H54 (cell line): ENCODE results near the gene RAPGEF6.
"Not testable (repeated sequence)": the region's sequence is repeated elsewhere in the genome, so short reads cannot be mapped to it uniquely, and the experiment has no call there.

Experiments used
- DNase-seq: peaks from one replicate; pipeline ENCODE4 v3.0.0; 2011; ENCODE audit warnings: low spot score, mixed read lengths; ENCODE audit not compliant: insufficient read length
- FAIRE-seq: peaks from 3 replicates; lab custom pipeline; 2011; peaks lifted over from hg19 to GRCh38; lab: Jason Lieb, UNC
- POLR2A ChIP-seq: IDR thresholded peaks from 2 replicates; pipeline ENCODE4 v1.6.1; 2011; ENCODE audit warnings: low read depth, mild to moderate bottlenecking, low read length

Gene RAPGEF6

DNA sequence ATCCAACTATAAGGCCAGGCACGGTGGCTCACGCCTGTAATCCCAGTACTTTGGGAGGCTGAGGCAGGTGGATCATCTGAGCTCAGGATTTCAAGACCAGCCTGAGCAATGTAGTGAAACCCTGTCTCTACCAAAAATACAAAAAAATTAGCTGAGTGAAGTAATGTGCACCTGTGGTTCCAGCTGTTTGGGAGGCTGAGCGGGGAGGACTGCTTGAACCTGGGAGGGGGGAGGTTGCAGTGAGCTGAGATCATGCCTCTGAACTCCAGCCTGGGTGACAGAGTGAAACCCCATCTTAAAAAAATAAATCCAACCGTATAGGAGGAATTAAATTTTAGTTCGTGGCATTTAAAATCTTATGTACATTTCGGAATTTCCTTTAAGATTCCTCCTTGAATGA, 247.8 kb downstream of the RAPGEF6 start:
- TF ChIP-seq POLR2A: no peak
- FAIRE-seq (no peak), DNase-seq (no peak)

DNA sequence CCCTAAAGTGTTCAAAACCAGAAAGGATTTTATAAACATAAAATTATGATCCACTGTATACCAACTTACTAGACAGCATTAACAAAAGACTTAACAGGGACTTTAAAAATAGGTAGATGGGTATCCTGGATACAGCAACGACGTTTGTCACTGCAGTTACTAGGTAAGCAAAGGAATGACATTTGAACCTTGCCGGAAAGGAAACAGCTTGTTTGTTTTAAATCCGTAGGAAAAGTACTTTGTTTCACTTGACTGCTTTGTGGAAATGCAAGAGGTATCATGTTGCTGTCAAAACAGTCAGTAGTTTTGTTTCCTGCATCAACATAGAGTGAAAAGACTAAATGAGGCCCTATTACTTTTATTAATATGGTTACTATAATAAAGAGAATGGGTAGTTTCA, 248.2 kb downstream of the RAPGEF6 start:
- no peak for FAIRE-seq
- no peak for TF ChIP-seq POLR2A
- DNase-seq: no peak

DNA sequence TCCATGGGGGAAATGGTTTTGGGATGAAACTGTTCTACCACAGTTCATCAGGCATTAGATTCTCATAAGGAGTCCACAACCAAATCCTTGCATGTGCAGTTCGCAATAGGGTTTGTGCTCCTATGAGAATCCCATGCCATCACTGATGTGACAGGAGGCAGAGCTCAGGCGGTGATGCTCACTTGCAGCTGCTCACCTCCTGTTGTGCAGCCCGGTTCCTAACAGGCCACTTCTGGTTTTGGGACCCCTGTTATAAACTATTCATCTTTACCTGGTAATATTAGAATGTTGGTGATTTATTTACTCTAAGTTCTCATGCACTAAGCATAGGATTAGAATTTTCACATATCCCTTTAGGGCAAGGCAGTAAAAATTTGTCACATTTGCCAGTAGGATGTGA, 248.9 kb downstream of the RAPGEF6 start:
- DNase-seq (no peak), FAIRE-seq (no peak)
- TF ChIP-seq POLR2A: no peak

DNA sequence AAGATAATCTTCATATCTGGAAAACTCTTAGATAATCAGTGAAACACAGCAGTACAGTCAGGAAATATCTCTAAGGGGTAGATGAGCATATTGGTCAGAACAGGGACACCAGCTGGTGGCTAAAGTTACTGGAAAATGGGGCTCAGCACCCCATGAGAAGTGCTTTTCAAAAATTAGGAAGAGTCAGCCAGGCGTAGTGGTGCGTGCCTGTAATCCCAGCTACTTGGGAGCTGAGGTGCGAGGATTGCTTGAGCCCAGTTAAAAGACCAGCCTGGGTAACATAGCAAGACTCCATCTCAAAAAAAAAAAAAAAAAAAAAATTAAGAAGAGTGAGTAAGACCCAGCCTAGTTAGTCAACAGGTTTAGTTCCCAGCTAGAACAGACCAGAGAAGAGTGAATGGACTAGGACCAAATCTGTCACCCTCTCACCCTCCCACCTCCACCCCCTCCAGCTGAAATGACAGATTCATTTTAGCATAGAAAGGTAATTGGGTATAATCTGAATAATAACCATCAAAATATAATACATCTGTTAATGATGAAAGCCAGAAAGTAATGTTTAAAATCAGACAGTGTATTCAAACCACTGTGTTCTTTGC, 250.3 kb downstream of the RAPGEF6 start:
- DNase-seq (no peak), FAIRE-seq (no peak)
- no peak for TF ChIP-seq POLR2A

DNA sequence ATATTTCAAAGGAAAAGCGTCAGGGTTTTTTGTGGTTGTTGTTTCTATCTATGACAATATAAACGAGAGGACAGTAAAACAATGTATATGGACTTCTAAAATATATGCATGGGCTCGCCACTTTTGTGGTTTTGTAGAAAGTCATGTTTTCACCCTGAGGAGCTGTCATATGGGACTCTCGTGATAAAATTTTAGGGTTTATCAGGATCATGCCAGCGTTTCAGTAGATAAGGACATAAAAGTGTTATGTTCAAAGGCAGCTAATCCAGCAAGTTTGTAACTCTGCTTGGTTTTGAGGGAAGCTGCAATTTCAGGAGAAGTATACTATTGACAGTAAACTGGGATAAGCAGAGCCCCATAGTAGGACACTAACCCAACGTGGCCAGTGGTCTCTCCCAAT, 250.9 kb downstream of the RAPGEF6 start:
- TF ChIP-seq POLR2A: no peak
- FAIRE-seq (no peak), DNase-seq (no peak)

DNA sequence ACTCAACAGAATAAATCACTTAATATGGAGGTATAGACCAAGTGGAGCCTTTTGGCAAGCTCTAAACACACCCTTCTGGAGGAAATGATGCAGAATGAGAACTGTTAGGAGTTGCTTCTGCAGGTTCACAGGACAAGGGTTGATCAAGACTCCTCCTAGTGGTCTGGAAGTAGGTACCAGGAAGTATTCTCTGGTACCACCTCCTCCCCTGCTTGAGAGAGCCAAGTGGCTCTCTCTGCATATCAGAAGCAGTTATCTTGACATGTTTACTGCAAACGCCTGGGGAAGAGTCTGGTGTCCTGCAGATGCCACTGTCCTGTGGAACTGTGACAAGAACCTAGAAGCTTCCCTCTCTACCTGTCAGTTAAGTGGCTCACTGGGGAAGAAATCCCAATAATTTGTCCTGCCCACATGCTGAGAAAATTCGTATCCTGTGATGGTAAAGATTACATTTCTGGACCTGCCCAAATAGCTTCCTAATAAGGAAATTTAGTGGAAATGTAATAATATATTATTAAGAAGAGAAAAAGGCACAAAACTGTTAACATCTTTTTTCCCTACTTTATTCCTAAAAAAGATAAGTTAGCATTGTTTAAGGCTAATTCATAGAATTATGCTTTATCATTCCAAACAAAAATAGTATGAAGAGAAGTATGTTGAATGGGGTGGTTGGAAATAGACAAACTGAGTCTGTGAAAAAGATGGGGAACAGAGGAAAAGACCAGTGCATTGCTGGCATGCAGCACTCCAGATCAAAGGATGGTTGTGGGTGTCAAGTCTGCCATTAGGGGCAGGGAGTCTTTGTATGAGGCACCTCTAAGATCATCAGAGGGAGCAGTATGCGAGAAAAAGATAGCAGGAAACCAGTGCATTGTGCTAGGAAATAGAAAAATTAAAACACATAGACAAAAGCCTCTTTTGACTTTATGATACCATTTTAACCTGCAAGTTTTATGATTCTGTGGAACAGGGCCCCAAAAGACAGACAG, 252.3 kb downstream of the RAPGEF6 start:
- FAIRE-seq: peak; percentile 91

DNA sequence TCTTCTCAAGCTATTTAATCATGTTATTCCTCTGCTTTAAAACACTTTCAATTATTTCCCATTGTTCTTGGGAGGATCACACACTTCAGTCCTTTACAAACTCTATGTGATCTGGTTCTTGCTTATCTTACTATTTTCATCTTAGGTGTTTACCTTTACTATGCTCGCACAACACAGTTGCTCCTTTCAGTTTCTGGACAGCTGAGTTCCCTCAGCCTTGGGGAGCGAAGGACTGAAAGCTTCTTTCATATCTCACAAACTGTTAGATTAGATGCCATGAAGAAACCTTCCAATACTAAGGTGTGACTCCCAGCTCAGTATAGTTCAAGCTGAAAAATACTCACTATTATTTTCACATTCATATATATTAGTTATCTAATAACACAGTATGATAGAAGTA, 253.3 kb downstream of the RAPGEF6 start:
- DNase-seq: no peak

More for the DNA sequence above, 252.3 kb downstream of the RAPGEF6 start:
- TF ChIP-seq POLR2A: no peak
- peak; percentile 27 for DNase-seq

DNA sequence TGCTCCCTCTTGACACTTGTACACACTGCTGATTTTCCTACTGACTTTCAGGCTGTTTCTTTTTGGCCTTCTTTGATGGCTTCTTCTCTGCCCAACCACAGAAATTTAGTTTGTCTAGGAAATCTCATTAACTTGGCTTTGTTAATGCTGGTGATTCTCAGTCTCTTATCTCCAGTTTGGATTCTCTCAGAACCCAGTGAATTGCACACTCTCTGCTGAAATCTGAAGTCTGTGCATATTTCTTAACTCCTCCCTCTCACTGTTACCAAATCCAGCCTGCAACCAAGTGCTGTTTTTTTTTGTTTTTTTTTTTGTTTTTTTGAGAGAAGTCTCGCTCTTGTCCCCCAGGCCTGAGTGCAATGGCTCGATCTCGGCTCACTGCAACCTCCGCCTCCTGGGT, 254.0 kb downstream of the RAPGEF6 start:
- TF ChIP-seq POLR2A: no peak
- no peak for DNase-seq
- FAIRE-seq: no peak

More for the DNA sequence above, 253.3 kb downstream of the RAPGEF6 start:
- no peak for FAIRE-seq
- TF ChIP-seq POLR2A: no peak

DNA sequence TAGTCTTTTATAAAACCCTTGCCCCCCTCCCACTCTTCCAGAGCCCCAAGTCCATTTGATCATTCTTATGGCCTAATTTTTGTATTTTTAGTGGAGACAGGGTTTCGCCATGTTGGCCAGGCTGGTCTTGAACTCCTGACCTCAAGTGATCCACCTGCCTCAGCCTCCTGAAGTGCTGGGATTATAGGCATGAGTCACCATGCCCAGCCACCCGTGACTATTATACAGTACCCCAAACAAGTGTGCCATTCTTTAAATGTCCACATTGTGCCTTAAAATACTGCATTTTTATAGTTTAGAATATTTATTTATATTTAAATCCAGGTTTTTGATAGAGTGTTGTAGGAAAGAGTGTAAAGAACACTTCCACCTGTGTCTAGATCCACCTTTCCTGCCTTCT, 254.8 kb downstream of the RAPGEF6 start:
- DNase-seq, FAIRE-seq: not testable (repeated sequence)

DNA sequence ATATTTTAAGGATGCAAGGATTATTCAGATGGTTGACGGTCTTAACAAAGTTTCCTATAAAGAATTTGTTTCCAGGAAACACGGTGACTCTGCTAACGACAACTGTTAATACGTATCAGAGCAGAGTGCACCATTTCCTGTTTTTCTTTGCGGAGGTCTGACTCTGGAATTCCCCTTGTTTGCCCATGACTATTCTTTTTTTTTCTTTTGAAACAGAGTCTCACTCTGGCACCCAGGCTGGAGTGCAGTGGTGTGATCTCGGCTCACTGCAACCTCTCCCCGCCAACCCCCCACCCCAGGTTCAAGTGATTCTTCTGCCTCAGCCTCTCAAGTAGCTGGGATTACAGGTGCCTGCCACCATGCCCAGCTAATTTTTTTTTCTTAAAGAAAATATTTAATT, 255.3 kb downstream of the RAPGEF6 start:
- no peak for TF ChIP-seq POLR2A
- DNase-seq (peak; percentile 14), FAIRE-seq (peak; percentile 20)

DNA sequence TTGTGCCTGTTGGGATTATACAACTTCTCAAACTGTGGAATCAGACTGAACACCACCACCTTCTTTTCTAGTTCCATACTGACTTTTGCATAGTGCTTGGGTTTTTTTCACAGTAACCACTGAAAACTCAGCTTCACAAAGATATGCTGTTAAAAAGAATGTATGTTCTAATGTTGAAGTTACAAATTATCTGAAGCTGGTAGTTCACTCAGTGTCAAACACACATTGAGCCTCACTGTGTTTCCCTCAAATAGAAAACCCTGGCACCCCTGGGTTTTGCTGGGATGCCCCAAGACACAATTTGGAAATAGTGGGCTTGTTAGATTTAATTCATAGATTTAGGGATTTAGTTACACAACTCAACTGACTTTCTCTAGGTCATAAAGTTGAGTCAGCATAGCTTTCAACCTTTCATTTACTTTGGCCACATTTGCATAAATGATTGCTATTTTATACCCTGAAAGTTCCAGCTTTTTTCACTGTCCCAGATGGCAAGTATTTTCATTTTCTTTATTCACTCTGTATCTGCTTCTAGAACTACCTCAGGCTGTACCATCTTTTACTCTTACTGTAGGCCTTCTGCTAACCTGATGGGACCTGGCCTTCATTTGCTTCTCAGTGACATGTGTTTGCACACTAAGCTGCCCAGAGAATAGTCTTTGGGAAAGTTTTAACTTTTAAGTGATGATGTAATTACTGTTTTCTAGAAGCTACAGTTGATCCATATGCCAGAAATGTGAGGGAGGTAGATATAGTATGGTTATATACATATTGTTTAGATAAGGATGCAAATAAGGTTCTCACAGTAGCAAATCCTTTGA, 256.1 kb downstream of the RAPGEF6 start:
- DNase-seq (no peak), FAIRE-seq (no peak)

DNA sequence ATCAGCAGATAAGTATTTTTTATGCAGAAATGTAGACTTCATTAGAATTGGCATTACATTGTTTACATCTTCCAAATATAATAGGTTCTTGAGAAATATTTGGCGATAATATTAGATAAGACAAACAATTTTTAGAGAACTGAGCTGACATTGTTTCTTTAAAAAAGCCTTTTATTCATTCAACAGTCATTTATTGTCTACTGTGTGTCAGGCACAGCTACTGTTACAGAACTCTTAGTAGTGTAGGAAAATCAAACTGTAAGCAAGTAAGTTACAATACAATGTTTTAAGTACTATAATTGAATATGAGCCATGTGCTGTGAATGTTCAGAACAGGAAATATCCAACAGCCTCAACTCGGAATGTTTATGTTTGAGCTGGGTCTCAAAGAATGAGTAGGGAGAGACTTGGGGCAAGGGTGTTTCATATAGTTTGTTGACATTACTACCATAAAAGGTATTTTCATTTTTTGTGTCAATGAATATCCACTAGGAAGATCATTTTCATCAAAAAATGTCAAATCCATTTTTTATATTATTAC, 257.2 kb downstream of the RAPGEF6 start:
- no peak for TF ChIP-seq POLR2A
- DNase-seq (no peak), FAIRE-seq (peak; percentile 65)

More for the DNA sequence above, 256.1 kb downstream of the RAPGEF6 start:
- TF ChIP-seq POLR2A: no peak

DNA sequence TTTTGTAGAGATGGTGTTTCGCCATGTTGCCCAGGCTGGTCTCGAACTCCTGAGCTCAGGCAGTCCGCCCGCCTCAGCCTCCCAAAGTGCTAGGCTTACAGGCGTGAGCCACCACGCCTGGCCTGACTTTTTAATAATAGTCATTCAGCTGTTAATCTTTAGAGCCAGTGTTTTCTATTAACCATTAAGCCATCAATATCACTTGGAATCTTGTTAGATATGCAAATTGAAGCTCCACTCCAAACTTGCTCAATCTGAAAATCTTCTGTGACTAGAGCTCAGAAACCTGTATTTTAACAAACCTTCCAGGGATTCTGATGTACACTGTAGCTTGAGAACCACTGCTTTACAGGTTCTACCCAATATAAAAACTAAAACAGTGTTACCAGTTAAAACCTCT, 257.7 kb downstream of the RAPGEF6 start:
- DNase-seq: no peak
- no peak for TF ChIP-seq POLR2A
- no peak for FAIRE-seq
